ENCODE data around the gene UBL4B.

The UBL4B gene

DNA sequence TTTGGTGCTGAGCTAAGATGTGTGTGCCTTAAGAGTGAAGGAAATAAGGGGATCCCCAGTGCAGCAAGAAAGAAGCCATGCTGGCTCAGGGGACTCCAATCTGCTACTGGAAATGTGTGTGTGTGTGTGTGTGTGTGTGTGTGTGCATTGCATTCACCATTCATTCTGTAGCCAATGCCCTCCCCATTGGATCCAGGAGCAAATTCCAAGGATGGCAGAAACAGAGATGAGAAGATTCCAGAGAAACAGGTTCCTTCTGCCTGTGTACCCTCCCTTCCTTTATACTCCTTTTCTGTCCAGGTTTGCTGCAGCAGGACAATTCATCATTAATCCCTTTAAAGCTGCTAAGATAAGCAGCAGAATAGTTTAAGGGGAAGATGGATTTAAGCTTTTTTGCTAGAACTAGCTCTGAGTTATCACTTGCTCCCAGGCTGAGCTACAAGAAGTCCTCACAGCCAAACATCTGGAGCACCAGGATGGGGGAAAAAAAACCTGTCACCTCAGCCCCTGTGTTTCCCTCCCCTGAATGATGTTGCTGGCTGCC is 41.2 kb downstream of the UBL4B start:
- no peak for DNase-seq (ENCODE audit: low spot score)

- peak; percentile 63 for DNase-seq (ENCODE audit: low spot score)
Observed at GRCh38 chr1:110155878-110156522, 43.8 kb downstream of the UBL4B start.

DNA sequence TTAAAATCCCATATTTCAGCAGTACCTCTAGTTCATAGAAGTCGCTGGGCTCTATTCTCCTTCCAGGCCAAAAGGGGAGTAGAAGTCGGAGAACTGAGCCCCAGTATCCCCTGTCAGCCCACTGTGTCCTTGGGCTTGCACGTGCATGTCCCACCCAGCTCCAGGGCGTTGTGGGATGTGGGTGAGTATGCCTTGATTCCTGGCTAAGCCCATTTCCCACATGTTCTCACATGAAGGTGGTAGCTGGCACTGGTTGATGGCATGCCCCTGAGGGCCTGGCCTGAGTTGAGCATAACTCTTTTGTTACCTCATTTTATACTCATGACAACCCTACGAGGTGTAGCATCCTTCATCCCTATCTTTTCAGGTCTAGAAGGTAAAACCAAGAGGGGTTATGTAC is 46.0 kb downstream of the UBL4B start:
- no peak for DNase-seq (ENCODE audit: low spot score)

DNA sequence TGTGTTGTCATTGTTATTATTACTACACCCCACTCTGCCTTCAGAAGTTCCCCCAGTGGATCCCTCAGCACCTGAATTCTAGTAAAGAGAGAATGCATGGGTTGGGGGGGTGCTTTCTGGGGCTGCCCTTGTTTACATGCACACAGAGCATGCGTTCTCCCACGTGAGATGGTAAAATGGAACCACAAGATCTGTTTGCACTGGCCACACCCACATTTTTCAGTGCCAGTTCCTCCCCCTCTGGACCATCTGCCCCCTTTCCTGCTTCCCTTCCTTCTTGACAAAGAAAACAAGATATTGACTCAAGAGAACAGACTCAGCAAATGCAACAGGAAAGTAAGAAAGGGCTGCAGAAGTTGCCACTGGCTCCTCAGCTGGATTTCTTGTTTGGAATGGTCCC is 46.9 kb downstream of the UBL4B start:
- DNase-seq (ENCODE audit: low spot score) = no peak

GRCh38 chr1:110160538-110161100 is 48.4 kb downstream of the UBL4B start:
- no peak for DNase-seq (ENCODE audit: low spot score)

- DNase-seq (ENCODE audit: low spot score) = no peak
Observed at GRCh38 chr1:110161165-110161564, 48.9 kb downstream of the UBL4B start.

- no peak for DNase-seq (ENCODE audit: low spot score)
Observed at GRCh38 chr1:110161849-110162248, 49.6 kb downstream of the UBL4B start.
